Activated T-cell treated with anti-CD3 and anti-CD28 coated beads for 4 hours (primary cell): ENCODE results near the gene FERMT1.
"Not testable (repeated sequence)": the region's sequence is repeated elsewhere in the genome, so short reads cannot be mapped to it uniquely, and the experiment has no call there.

Experiments
- DNase-seq: peaks from one replicate; pipeline ENCODE4 v3.0.0-alpha.2; 2020

Gene FERMT1

GRCh38 chr20:6038256-6038655 is 84.6 kb downstream of the FERMT1 start:
- no peak for DNase-seq

GRCh38 chr20:6037082-6037481 is 85.7 kb downstream of the FERMT1 start:
- no peak for DNase-seq

- no peak for DNase-seq
These were observed 86.6 kb downstream of the FERMT1 start for GRCh38 chr20:6036213-6036612.

- DNase-seq, result no peak
These were observed 88.5 kb downstream of the FERMT1 start for GRCh38 chr20:6034134-6034969.

- DNase-seq, result not testable (repeated sequence)
These were observed 89.9 kb downstream of the FERMT1 start for GRCh38 chr20:6032907-6033306.

GRCh38 chr20:6030453-6031080 is 92.3 kb downstream of the FERMT1 start:
- no peak for DNase-seq

- DNase-seq, result no peak
These were observed 93.3 kb downstream of the FERMT1 start for GRCh38 chr20:6029538-6029937.

- DNase-seq, result no peak
These were observed 94.0 kb downstream of the FERMT1 start for GRCh38 chr20:6028818-6029217.

GRCh38 chr20:6026051-6026450 is 96.8 kb downstream of the FERMT1 start:
- DNase-seq, result no peak
